ENCODE measurements around the gene HECTD4. TPM values are rescaled to one million over a fixed set of nuclear protein-coding genes. Genes with fewer than 3 reads are reported as not detected.

The HECTD4 gene
- total RNA-seq, 2 donors from 2014 or later, result 54.2 to 75.4 TPM

DNA sequence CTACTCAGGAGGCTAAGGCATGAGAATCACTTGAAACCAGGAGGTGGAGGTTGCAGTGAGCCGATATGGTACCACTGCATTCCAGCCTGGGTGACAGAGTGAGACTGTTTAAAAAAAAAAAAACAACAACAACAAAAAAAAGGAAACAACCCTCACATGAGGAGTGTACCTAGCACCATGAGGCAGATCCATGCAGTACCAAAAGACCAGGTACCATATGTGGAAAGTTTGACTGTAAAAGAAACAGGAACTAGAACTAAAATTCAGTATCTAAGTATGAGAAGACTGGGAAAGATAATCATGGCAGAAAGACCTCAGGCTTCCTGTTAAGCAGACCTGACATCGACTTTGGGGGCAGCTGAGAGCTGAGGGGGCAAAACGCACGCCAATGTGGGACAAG is 201.8 kb downstream of the HECTD4 start:
- Histone ChIP-seq H3K27me3 (replicated peaks; ENCODE audit: insufficient read depth) (no peaks in the 10 kb centered on the region), H3K9me3 (no peaks in the 10 kb centered on the region), H3K4me1 (ENCODE audit: control insufficient read depth in 1 of 2, low read depth in 2 of 2) (no peaks in the 10 kb centered on the region), H3K27ac (no peak overlapping the region), H3K4me3 (no peak overlapping the region), H3K36me3 (peaks cover 42% of the 10 kb centered on the region)
- DNase-seq (ENCODE audit: low spot score), result no peak
- TF ChIP-seq, protein P1, sequence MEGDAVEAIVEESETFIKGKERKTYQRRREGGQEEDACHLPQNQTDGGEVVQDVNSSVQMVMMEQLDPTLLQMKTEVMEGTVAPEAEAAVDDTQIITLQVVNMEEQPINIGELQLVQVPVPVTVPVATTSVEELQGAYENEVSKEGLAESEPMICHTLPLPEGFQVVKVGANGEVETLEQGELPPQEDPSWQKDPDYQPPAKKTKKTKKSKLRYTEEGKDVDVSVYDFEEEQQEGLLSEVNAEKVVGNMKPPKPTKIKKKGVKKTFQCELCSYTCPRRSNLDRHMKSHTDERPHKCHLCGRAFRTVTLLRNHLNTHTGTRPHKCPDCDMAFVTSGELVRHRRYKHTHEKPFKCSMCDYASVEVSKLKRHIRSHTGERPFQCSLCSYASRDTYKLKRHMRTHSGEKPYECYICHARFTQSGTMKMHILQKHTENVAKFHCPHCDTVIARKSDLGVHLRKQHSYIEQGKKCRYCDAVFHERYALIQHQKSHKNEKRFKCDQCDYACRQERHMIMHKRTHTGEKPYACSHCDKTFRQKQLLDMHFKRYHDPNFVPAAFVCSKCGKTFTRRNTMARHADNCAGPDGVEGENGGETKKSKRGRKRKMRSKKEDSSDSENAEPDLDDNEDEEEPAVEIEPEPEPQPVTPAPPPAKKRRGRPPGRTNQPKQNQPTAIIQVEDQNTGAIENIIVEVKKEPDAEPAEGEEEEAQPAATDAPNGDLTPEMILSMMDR (IDR thresholded peaks at IDR 0.05), result no peak
- ATAC-seq (ENCODE audit: insufficient number of reproducible peaks, low FRiP score, low read depth), result no peak

DNA sequence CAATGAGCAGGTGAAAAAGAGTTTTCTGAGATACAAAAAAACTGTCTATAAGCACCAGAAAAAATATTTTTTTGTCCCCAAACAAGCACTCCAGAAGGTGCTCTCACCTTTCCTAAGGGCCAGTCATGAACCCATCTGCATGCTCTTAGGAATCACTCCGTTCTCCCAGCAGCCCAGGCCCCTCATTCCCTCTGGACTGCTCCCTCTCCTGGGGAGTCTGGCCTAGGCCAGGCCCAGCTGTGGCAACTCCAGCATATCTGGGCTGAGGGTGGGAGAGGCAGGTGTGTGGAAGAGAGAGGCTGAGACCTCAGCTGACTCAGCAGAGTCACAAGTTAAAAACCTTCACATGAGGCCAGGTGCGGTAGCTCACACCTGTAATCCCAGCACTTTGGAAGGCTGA is 202.3 kb downstream of the HECTD4 start:
- Histone ChIP-seq H3K27ac (no peak overlapping the region), H3K4me1 (ENCODE audit: control insufficient read depth in 1 of 2, low read depth in 2 of 2) (no peaks in the 10 kb centered on the region)
- no peak for DNase-seq (ENCODE audit: low spot score)

DNA sequence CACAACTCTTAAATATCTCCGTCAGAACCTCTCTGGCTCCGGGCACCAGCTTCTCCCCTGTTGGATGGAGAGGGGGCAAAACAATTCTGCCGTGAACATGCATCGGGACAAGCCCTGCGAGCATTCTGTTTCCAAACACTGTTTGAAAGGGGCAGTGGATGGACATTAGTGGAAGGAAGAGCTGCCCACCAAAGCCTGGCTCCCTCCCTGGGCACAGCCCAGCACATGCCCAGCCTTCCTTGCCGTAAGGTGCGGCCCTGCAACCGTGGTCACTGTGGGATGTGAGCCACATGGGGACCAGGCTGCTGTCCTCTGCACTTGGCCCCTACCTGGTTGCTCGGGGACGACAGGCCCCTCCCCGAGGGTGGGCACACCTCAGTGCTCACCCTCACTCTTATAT is 202.9 kb downstream of the HECTD4 start:
- TF ChIP-seq, protein P1 (IDR thresholded peaks at IDR 0.05), result no peak
- Histone ChIP-seq H3K27ac (no peak overlapping the region), H3K27me3 (replicated peaks; ENCODE audit: insufficient read depth) (no peaks in the 10 kb centered on the region), H3K4me1 (ENCODE audit: control insufficient read depth in 1 of 2, low read depth in 2 of 2) (no peaks in the 10 kb centered on the region), H3K4me3 (no peak overlapping the region), H3K36me3 (peaks cover 42% of the 10 kb centered on the region), H3K9me3 (no peaks in the 10 kb centered on the region)
- DNase-seq (ENCODE audit: low spot score) (no peak), ATAC-seq (ENCODE audit: insufficient number of reproducible peaks, low FRiP score, low read depth) (no peak)

More for the DNA sequence above, 202.3 kb downstream of the HECTD4 start:
- H3K27me3 ChIP-seq (replicated peaks; ENCODE audit: insufficient read depth), result no peaks in the 10 kb centered on the region
- H3K4me3 ChIP-seq, result no peak overlapping the region
- H3K36me3 ChIP-seq, result peaks cover 42% of the 10 kb centered on the region
- H3K9me3 ChIP-seq, result no peaks in the 10 kb centered on the region
- ATAC-seq (ENCODE audit: insufficient number of reproducible peaks, low FRiP score, low read depth), result no peak
- TF ChIP-seq, protein P1 (IDR thresholded peaks at IDR 0.05), result no peak

DNA sequence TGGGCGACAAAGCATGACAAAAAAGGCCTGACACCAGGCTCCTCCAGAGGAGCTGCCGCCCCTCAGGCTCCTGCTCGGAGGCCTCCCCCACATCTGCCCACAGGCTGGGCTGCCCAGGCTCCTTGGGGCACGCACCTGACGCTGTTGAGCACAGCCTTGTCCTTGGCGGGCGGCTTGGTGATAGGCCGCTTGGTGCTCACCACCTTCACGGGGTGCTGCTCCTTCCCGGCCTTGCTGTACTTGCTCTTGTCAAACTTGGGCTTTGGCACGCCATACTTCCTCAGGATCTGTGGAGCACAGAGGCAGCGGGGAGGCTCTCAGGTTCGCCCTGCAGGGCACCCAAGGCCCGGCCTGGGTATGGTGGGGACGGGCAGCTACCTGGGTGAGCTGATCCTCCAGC is 203.4 kb downstream of the HECTD4 start:
- Histone ChIP-seq H3K4me3 (no peak overlapping the region), H3K4me1 (ENCODE audit: control insufficient read depth in 1 of 2, low read depth in 2 of 2) (no peaks in the 10 kb centered on the region), H3K36me3 (peaks cover 40% of the 10 kb centered on the region), H3K27ac (no peak overlapping the region), H3K9me3 (no peaks in the 10 kb centered on the region), H3K27me3 (replicated peaks; ENCODE audit: insufficient read depth) (no peaks in the 10 kb centered on the region)
- TF ChIP-seq, protein P1 (IDR thresholded peaks at IDR 0.05), result no peak
- ATAC-seq (ENCODE audit: insufficient number of reproducible peaks, low FRiP score, low read depth) (no peak), DNase-seq (ENCODE audit: low spot score) (no peak)

DNA sequence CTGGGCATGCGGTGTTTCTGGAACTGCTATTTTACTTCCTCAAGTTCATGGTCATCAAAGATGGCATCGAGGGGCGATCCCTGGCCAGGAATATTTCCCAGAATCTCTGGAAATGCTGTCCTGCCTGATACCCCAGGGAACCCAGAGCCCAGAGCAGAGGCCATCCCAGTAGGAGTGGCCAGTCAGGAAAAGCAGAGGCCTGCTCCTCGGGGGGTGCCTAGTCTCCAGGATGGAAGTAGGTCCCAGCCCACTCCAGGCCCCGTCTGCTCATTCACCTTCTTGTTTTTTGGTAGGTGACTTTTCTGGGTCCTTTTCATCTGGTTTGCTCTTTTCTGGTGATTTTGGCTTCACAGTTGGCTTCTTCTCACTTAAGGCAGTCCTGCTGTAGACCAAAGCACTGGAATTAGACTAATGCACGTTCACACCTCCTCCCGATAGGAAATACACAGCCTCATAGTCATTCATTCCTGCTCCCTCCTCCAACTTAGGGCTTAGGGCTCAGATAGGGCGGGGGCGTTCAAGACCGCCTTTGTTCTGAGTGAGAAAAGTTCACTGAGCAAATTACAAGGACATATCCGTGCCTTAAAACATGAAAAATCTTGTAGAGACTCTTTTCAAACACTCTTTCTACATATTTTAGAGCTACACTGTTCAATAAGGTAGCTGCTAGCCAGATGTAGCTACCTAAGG is 205.8 kb downstream of the HECTD4 start:
- no peaks in the 10 kb centered on the region for H3K9me3 ChIP-seq
- ATAC-seq (ENCODE audit: insufficient number of reproducible peaks, low FRiP score, low read depth), result no peak
- H3K4me3 ChIP-seq, result no peak overlapping the region
- peaks cover 52% of the 10 kb centered on the region for H3K36me3 ChIP-seq
- H3K27ac ChIP-seq, result no peak overlapping the region
- TF ChIP-seq, protein P1 (IDR thresholded peaks at IDR 0.05), result no peak
- H3K4me1 ChIP-seq (ENCODE audit: control insufficient read depth in 1 of 2, low read depth in 2 of 2), result no peaks in the 10 kb centered on the region
- no peak for DNase-seq (ENCODE audit: low spot score)
- H3K27me3 ChIP-seq (replicated peaks; ENCODE audit: insufficient read depth), result no peaks in the 10 kb centered on the region
